Breast epithelium (tissue), 4 donors: ENCODE data around the gene SDK1. TPM values are rescaled to one million over a fixed set of nuclear protein-coding genes. Genes with fewer than 3 reads are reported as not detected.

Source experiments
- DNase-seq, 2 donors: peaks; one replicate each; pipeline ENCODE4 v3.0.0-alpha.2; 2019; ENCODE audit warnings: low spot score in 2 of 2
- H3K27ac ChIP-seq, 2 donors: fragments of 200-600 bp; sonication (generic) in 1 of 2; one replicate each; pipeline ENCODE4 v1.5.1; 2016 to 2019; ENCODE audit warnings: mild to moderate bottlenecking in 1 of 2
- H3K27me3 ChIP-seq, 2 donors: fragments of 200-600 bp; sonication (generic) in 1 of 2; one replicate each; pipeline versions ENCODE4 v1.5.1 to v1.6.0; 2017 to 2019; ENCODE audit warnings: control low read depth in 1 of 2, mild to moderate bottlenecking in 1 of 2
- H3K36me3 ChIP-seq: fragments of 200-600 bp; one replicate; pipeline ENCODE4 v1.5.1; 2019
- H3K4me1 ChIP-seq, 2 donors: fragments of 200-600 bp; sonication (generic); one replicate each; pipeline ENCODE4 v1.5.1; 2016 to 2019; ENCODE audit warnings: control low read depth in 1 of 2
- H3K4me3 ChIP-seq, 3 donors: fragments of 200-600 bp; sonication (generic); 1 replicate in 2 of 3; 2 replicates in 1 of 3; pipeline ENCODE4 v1.5.1; 2016 to 2019; ENCODE audit warnings: mild to moderate bottlenecking in 3 of 3, moderate library complexity in 2 of 3
- H3K9me3 ChIP-seq, 2 donors: fragments of 200-600 bp; sonication (generic) in 1 of 2; one replicate each; pipeline ENCODE4 v1.5.1; 2016 to 2019; ENCODE audit warnings: control low read depth in 1 of 2
- POLR2A ChIP-seq: fragments of 450-650 bp; IDR thresholded peaks from one replicate; pipeline ENCODE4 v1.6.1; 2016; ENCODE audit warnings: antibody characterized with exemption, mild to moderate bottlenecking, moderate library complexity
- POLR2AphosphoS5 ChIP-seq, 3 donors: sonication (generic); formaldehyde crosslinking; IDR thresholded peaks; one replicate each; pipeline ENCODE4 v1.6.1; 2017; ENCODE audit warnings: antibody characterized with exemption in 3 of 3
- intact Hi-C: fragments of 100-400 bp; cut with DNase I; formaldehyde crosslinking; loops from one replicate; pipeline ENCODE4 v1.15.1; 2023; ENCODE audit warnings: low total_unique reads
- total RNA-seq, 3 donors: library from RNA; depleted of rRNA; stranded (reverse); fragments of >200 nt; gene quantifications; one replicate each; pipeline ENCODE4 v1.1.0, GENCODE V29; 2016
- TF ChIP-seq, protein P1 (sequence below), 3 donors: fragments of 450-650 bp; IDR thresholded peaks; one replicate each; pipeline ENCODE4 v1.5.1; 2016 to 2017; ENCODE audit warnings: antibody characterized with exemption in 3 of 3, mild to moderate bottlenecking in 3 of 3, moderate library complexity in 3 of 3

SDK1 gene
- total RNA-seq, 3 donors from 2014 or later: 3.7 to 18.2 (median 6.6) TPM

- no peak for DNase-seq
- Histone ChIP-seq H3K27ac (no peak overlapping the region), H3K27me3 (no peaks in the 10 kb centered on the region), H3K4me1 (no peaks in the 10 kb centered on the region), H3K36me3 (no peaks in the 10 kb centered on the region), H3K9me3 (no peaks in the 10 kb centered on the region), H3K4me3 (no peak overlapping the region)
- no peak for TF ChIP-seq POLR2A
- TF ChIP-seq POLR2AphosphoS5 (IDR thresholded peaks at IDR 0.05): no peak
- TF ChIP-seq, protein P1, sequence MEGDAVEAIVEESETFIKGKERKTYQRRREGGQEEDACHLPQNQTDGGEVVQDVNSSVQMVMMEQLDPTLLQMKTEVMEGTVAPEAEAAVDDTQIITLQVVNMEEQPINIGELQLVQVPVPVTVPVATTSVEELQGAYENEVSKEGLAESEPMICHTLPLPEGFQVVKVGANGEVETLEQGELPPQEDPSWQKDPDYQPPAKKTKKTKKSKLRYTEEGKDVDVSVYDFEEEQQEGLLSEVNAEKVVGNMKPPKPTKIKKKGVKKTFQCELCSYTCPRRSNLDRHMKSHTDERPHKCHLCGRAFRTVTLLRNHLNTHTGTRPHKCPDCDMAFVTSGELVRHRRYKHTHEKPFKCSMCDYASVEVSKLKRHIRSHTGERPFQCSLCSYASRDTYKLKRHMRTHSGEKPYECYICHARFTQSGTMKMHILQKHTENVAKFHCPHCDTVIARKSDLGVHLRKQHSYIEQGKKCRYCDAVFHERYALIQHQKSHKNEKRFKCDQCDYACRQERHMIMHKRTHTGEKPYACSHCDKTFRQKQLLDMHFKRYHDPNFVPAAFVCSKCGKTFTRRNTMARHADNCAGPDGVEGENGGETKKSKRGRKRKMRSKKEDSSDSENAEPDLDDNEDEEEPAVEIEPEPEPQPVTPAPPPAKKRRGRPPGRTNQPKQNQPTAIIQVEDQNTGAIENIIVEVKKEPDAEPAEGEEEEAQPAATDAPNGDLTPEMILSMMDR (IDR thresholded peaks at IDR 0.05): no peak
- intact Hi-C loops: no loop called here
Measured at GRCh38 chr7:3404501-3404900, 103.4 kb downstream of the SDK1 start.

GRCh38 chr7:3408814-3409595, 108.0 kb downstream of the SDK1 start:
- no peak for DNase-seq
- H3K9me3 ChIP-seq: no peaks in the 10 kb centered on the region

DNA sequence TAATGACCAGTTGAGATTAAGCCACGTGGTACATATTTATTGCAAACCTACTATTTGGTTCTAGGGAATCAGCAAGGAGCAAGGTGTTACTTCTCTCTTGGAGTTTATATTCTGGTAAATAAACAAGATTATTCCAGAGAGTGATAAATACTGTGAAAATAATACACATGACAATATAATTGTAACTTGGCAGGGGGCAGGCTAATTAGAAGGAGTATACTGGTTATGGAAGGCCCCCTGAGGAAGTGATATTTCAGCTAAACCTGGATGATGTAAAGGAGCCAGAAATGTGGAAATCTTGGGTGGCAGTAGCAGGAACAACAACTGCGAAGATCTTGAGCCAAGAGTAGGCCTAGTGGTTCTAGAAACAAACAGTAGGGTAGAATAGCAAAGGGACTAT, 111.8 kb downstream of the SDK1 start:
- Histone ChIP-seq H3K27ac (no peak overlapping the region), H3K4me1 (no peaks in the 10 kb centered on the region), H3K4me3 (no peak overlapping the region), H3K36me3 (no peaks in the 10 kb centered on the region), H3K27me3 (no peaks in the 10 kb centered on the region), H3K9me3 (no peaks in the 10 kb centered on the region)
- intact Hi-C loops: no loop called here
- TF ChIP-seq, protein P1 (IDR thresholded peaks at IDR 0.05): no peak
- TF ChIP-seq POLR2A (no peak), POLR2AphosphoS5 (IDR thresholded peaks at IDR 0.05) (no peak)
- no peak for DNase-seq

More at GRCh38 chr7:3408814-3409595, 108.0 kb downstream of the SDK1 start:
- no peaks in the 10 kb centered on the region for H3K36me3 ChIP-seq
- H3K27me3 ChIP-seq: no peaks in the 10 kb centered on the region
- intact Hi-C loops: no loop called here
- no peak overlapping the region for H3K27ac ChIP-seq
- H3K4me3 ChIP-seq: no peak overlapping the region
- TF ChIP-seq POLR2A (no peak), POLR2AphosphoS5 (IDR thresholded peaks at IDR 0.05) (no peak)
- TF ChIP-seq, protein P1 (IDR thresholded peaks at IDR 0.05): no peak
- no peaks in the 10 kb centered on the region for H3K4me1 ChIP-seq

DNA sequence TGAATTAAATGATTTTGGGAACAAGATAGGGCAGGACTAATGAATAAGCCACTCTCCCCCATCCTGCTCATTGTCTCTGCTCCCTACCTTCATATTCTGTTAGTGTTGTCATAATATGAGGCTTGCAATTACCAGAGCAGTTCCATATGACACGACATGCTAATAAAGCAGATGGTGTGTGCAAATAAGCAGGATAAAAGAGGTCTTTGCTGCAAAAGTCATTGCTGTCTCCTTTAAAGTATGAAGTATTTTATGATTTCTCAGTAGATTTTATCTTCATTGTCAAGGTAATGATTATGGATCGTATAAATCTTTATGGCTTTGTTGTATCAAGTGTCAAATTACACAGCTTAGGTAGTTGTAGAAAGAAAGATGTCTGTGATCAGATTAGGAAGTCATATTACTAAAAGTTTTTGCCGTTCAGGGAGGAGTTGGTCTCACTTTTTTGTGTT, 114.8 kb downstream of the SDK1 start:
- Histone ChIP-seq H3K9me3 (no peaks in the 10 kb centered on the region), H3K4me3 (no peak overlapping the region), H3K27ac (no peak overlapping the region), H3K36me3 (no peaks in the 10 kb centered on the region), H3K4me1 (no peaks in the 10 kb centered on the region), H3K27me3 (no peaks in the 10 kb centered on the region)
- no peak for DNase-seq
- intact Hi-C loops: no loop called here
- no peak for TF ChIP-seq POLR2A
- TF ChIP-seq, protein P1 (IDR thresholded peaks at IDR 0.05): no peak
- no peak for TF ChIP-seq POLR2AphosphoS5 (IDR thresholded peaks at IDR 0.05)

DNA sequence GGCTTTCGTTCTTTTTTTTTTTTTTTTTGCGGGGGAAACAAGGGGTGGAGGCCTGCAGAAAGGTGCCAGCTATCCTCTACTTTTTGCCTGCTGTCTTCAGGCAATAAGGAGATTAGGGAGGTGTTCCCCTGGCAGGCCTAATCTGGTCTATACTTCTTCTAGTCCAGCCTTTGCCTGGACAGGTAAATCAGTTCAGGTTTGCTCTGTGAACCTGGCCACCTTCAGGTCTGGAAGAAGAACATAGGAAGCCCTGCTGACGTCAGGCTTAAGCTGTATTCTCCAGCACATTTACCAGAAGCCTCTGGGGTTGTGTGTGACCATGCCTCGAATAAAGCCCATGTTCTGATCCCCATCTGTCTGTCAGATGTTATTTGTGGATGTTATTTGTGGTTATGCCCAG, 115.4 kb downstream of the SDK1 start:
- H3K4me3 ChIP-seq: no peak overlapping the region
- H3K9me3 ChIP-seq: no peaks in the 10 kb centered on the region
- H3K4me1 ChIP-seq: no peaks in the 10 kb centered on the region
- no peaks in the 10 kb centered on the region for H3K27me3 ChIP-seq
- intact Hi-C loops: no loop called here
- H3K36me3 ChIP-seq: no peaks in the 10 kb centered on the region
- TF ChIP-seq POLR2AphosphoS5 (IDR thresholded peaks at IDR 0.05) (no peak), POLR2A (no peak)
- TF ChIP-seq, protein P1 (IDR thresholded peaks at IDR 0.05): no peak
- no peak for DNase-seq
- no peak overlapping the region for H3K27ac ChIP-seq
